ENCODE measurements around the gene STRA6.

The STRA6 gene

GRCh38 chr15:74226761-74227540, 24.4 kb upstream of the STRA6 start:
- ChIA-PET CTCF (no interaction called here), POLR2A (no interaction called here)
- no peak for DNase-seq
- peaks cover 0 to 30% (median 17%) of the 10 kb centered on the region in 5 experiments for H3K27me3 ChIP-seq (replicated peaks in 2 of 5; ENCODE audit: control insufficient read depth in 4 of 5, insufficient read depth in 5 of 5, low read length in 4 of 5)
- H3K9me3 ChIP-seq (ENCODE audit: control extremely low read depth in 1 of 5, control insufficient read depth in 4 of 5, insufficient read depth in 2 of 5, low read depth in 1 of 5, low read length in 4 of 5) = no peaks in the 10 kb centered on the region
- WGBS (ENCODE audit: insufficient coverage) = 90% methylated on average over 6 of the region's 10 CpGs
- H3K4me1 ChIP-seq (ENCODE audit: control extremely low read depth in 1 of 4, control insufficient read depth in 4 of 4, insufficient read depth in 4 of 4, low read length in 3 of 4) = no peaks in the 10 kb centered on the region
- H3K27ac ChIP-seq (ENCODE audit: insufficient read depth in 1 of 2, low read depth in 1 of 2, low read length in 2 of 2, poor library complexity in 1 of 2, severe bottlenecking in 2 of 2) = no peak overlapping the region
- no peak overlapping the region for H3K4me3 ChIP-seq (ENCODE audit: control insufficient read depth in 1 of 7, extremely low read depth in 1 of 7, insufficient read depth in 4 of 7, low read depth in 2 of 7, low read length in 6 of 7)
- no peaks in the 10 kb centered on the region for H3K36me3 ChIP-seq (ENCODE audit: control insufficient read depth in 4 of 4, insufficient read depth in 4 of 4, low read length in 3 of 4)

- ChIA-PET CTCF (no interaction called here), POLR2A (no interaction called here)
- Histone ChIP-seq H3K27ac (ENCODE audit: insufficient read depth in 1 of 2, low read depth in 1 of 2, low read length in 2 of 2, poor library complexity in 1 of 2, severe bottlenecking in 2 of 2) (no peak overlapping the region), H3K9me3 (ENCODE audit: control extremely low read depth in 1 of 5, control insufficient read depth in 4 of 5, insufficient read depth in 2 of 5, low read depth in 1 of 5, low read length in 4 of 5) (no peaks in the 10 kb centered on the region), H3K27me3 (replicated peaks in 2 of 5; ENCODE audit: control insufficient read depth in 4 of 5, insufficient read depth in 5 of 5, low read length in 4 of 5) (peaks cover 0 to 40% (median 24%) of the 10 kb centered on the region in 5 experiments), H3K4me3 (ENCODE audit: control insufficient read depth in 1 of 7, extremely low read depth in 1 of 7, insufficient read depth in 4 of 7, low read depth in 2 of 7, low read length in 6 of 7) (no peak overlapping the region), H3K4me1 (ENCODE audit: control extremely low read depth in 1 of 4, control insufficient read depth in 4 of 4, insufficient read depth in 4 of 4, low read length in 3 of 4) (no peaks in the 10 kb centered on the region), H3K36me3 (ENCODE audit: control insufficient read depth in 4 of 4, insufficient read depth in 4 of 4, low read length in 3 of 4) (no peaks in the 10 kb centered on the region)
- no peak for DNase-seq
- 0% methylated on average over 2 of the region's 5 CpGs for WGBS (ENCODE audit: insufficient coverage)
These were observed 23.3 kb upstream of the STRA6 start for GRCh38 chr15:74225928-74226327.

- WGBS (ENCODE audit: insufficient coverage) = 24% methylated on average over 12 of the region's 25 CpGs
- H3K27me3 ChIP-seq (replicated peaks in 2 of 5; ENCODE audit: control insufficient read depth in 4 of 5, insufficient read depth in 5 of 5, low read length in 4 of 5) = peaks cover 0 to 47% (median 30%) of the 10 kb centered on the region in 5 experiments
- CTCF ChIA-PET = interaction anchor here (0.7 to 0.9 kb wide), 3 partner anchors 17 to 94 kb away, joined by 3 read pairs; no protein-coding TSS in a partner anchor
These were observed 19.9 kb upstream of the STRA6 start for GRCh38 chr15:74222240-74223119.

DNA sequence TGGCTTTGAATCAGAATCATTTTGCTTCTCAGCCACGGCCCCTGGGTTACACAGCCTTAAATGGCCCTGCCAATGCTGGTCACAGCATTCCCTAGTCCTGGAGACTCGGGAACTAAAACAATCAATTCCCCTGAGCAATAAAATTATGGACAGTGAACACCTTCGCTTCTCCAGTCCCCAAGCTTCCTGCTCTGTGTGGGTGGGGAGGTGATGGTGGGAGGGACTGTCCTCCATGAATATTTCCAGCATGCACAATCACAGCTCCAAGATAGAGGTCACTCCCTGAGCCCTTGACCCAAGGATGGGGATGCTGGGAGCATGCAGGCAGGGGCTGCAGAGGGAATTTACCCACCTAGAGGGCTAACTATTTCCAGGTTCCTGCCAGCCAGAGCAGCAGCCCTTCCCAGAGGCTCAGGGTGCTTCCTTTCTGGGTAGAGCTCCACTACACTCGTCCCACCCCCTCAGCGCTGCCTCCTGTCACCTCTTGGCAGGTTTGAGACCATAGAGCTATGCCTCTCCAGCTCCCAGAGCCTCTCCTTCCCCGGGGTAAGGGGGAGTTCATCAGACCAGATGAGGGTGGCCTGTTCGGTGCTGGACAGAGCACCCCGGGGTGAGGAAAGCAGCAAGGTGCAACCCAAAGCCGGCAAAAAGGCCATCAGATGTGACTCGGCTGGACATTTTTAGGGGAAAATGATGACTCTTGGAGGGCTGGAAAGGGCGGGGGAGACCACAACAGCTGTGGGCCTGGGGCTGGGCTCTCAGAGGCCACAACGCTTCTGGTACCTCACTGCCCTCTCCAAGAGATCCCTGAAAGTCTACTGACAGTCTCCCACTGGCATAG, 19.0 kb upstream of the STRA6 start:
- POLR2A ChIA-PET = no interaction called here
- no peaks in the 10 kb centered on the region for H3K9me3 ChIP-seq (ENCODE audit: control extremely low read depth in 1 of 5, control insufficient read depth in 4 of 5, insufficient read depth in 2 of 5, low read depth in 1 of 5, low read length in 4 of 5)
- no peaks in the 10 kb centered on the region for H3K36me3 ChIP-seq (ENCODE audit: control insufficient read depth in 4 of 4, insufficient read depth in 4 of 4, low read length in 3 of 4)
- 51% methylated on average over 10 of the region's 12 CpGs for WGBS (ENCODE audit: insufficient coverage)
- no peak overlapping the region for H3K4me3 ChIP-seq (ENCODE audit: control insufficient read depth in 1 of 7, extremely low read depth in 1 of 7, insufficient read depth in 4 of 7, low read depth in 2 of 7, low read length in 6 of 7)
- CTCF ChIA-PET = interaction anchor here (0.7 to 0.9 kb wide), 2 partner anchors 18 to 78 kb away, joined by 3 read pairs; no protein-coding TSS in a partner anchor
- H3K4me1 ChIP-seq (ENCODE audit: control extremely low read depth in 1 of 4, control insufficient read depth in 4 of 4, insufficient read depth in 4 of 4, low read length in 3 of 4) = no peaks in the 10 kb centered on the region
- H3K27ac ChIP-seq (ENCODE audit: insufficient read depth in 1 of 2, low read depth in 1 of 2, low read length in 2 of 2, poor library complexity in 1 of 2, severe bottlenecking in 2 of 2) = no peak overlapping the region
- peaks cover 0 to 44% (median 30%) of the 10 kb centered on the region in 5 experiments for H3K27me3 ChIP-seq (replicated peaks in 2 of 5; ENCODE audit: control insufficient read depth in 4 of 5, insufficient read depth in 5 of 5, low read length in 4 of 5)
- no peak for DNase-seq

More at GRCh38 chr15:74222240-74223119, 19.9 kb upstream of the STRA6 start:
- Histone ChIP-seq H3K36me3 (ENCODE audit: control insufficient read depth in 4 of 4, insufficient read depth in 4 of 4, low read length in 3 of 4) (no peaks in the 10 kb centered on the region), H3K4me1 (ENCODE audit: control extremely low read depth in 1 of 4, control insufficient read depth in 4 of 4, insufficient read depth in 4 of 4, low read length in 3 of 4) (no peaks in the 10 kb centered on the region), H3K27ac (ENCODE audit: insufficient read depth in 1 of 2, low read depth in 1 of 2, low read length in 2 of 2, poor library complexity in 1 of 2, severe bottlenecking in 2 of 2) (no peak overlapping the region), H3K9me3 (ENCODE audit: control extremely low read depth in 1 of 5, control insufficient read depth in 4 of 5, insufficient read depth in 2 of 5, low read depth in 1 of 5, low read length in 4 of 5) (no peaks in the 10 kb centered on the region), H3K4me3 (ENCODE audit: control insufficient read depth in 1 of 7, extremely low read depth in 1 of 7, insufficient read depth in 4 of 7, low read depth in 2 of 7, low read length in 6 of 7) (no peak overlapping the region)
- POLR2A ChIA-PET = no interaction called here
- DNase-seq = no peak

DNA sequence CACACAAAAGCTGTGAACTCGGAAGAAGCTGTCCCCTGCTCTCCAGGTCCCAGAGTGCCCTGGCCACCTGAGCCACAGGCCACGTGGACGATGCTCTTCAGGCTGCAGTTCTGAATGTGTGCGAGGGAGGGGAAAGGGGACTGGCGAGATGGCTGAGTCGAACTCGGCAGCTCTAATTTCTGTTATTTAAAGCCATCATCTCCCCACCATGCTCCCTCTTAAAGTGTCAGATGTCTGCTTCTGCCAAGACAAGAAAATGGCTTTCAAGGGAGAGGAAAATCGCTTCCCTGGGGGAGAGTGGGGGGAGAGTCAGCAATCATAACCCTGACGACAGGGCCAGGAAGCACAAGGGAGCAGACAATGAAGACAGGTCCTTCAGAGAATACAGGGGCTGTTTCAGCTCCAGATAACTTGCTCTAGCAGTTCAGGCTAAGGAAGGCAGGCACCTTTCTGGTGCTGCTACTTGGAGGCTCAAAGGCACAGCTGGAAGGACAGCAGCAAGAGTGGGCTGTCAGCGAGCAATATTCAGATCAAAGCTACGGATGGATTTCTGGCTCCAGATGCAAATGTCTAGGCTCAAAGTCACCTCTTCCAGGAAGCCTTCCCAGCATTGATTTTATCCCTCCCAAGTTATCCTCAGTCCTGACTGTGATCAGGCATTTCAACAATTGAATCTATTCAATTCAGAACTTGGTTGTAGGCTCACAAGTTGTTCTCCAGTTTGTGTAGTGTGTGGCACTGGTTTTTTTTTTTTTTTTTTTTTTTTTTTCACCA, 18.1 kb upstream of the STRA6 start:
- CTCF ChIA-PET = interaction anchor here (0.6 to 1.3 kb wide), 2 partner anchors 8 to 20 kb away, joined by 3 to 4 read pairs; no protein-coding TSS in a partner anchor
- 69% methylated on average over 7 of the region's 11 CpGs for WGBS (ENCODE audit: insufficient coverage)
- no peak for DNase-seq
- peaks cover 0 to 44% (median 25%) of the 10 kb centered on the region in 5 experiments for H3K27me3 ChIP-seq (replicated peaks in 2 of 5; ENCODE audit: control insufficient read depth in 4 of 5, insufficient read depth in 5 of 5, low read length in 4 of 5)
- H3K36me3 ChIP-seq (ENCODE audit: control insufficient read depth in 4 of 4, insufficient read depth in 4 of 4, low read length in 3 of 4) = no peaks in the 10 kb centered on the region
- no peak overlapping the region for H3K27ac ChIP-seq (ENCODE audit: insufficient read depth in 1 of 2, low read depth in 1 of 2, low read length in 2 of 2, poor library complexity in 1 of 2, severe bottlenecking in 2 of 2)
- H3K9me3 ChIP-seq (ENCODE audit: control extremely low read depth in 1 of 5, control insufficient read depth in 4 of 5, insufficient read depth in 2 of 5, low read depth in 1 of 5, low read length in 4 of 5) = no peaks in the 10 kb centered on the region
- no peaks in the 10 kb centered on the region for H3K4me1 ChIP-seq (ENCODE audit: control extremely low read depth in 1 of 4, control insufficient read depth in 4 of 4, insufficient read depth in 4 of 4, low read length in 3 of 4)
- POLR2A ChIA-PET = no interaction called here
- H3K4me3 ChIP-seq (ENCODE audit: control insufficient read depth in 1 of 7, extremely low read depth in 1 of 7, insufficient read depth in 4 of 7, low read depth in 2 of 7, low read length in 6 of 7) = no peak overlapping the region

All from common myeloid progenitor, CD34-positive (primary cell).